ENCODE data around the gene CGB8.
"Not testable (repeated sequence)": the region's sequence is repeated elsewhere in the genome, so short reads cannot be mapped to it uniquely, and the experiment has no call there.

Gene CGB8

DNA sequence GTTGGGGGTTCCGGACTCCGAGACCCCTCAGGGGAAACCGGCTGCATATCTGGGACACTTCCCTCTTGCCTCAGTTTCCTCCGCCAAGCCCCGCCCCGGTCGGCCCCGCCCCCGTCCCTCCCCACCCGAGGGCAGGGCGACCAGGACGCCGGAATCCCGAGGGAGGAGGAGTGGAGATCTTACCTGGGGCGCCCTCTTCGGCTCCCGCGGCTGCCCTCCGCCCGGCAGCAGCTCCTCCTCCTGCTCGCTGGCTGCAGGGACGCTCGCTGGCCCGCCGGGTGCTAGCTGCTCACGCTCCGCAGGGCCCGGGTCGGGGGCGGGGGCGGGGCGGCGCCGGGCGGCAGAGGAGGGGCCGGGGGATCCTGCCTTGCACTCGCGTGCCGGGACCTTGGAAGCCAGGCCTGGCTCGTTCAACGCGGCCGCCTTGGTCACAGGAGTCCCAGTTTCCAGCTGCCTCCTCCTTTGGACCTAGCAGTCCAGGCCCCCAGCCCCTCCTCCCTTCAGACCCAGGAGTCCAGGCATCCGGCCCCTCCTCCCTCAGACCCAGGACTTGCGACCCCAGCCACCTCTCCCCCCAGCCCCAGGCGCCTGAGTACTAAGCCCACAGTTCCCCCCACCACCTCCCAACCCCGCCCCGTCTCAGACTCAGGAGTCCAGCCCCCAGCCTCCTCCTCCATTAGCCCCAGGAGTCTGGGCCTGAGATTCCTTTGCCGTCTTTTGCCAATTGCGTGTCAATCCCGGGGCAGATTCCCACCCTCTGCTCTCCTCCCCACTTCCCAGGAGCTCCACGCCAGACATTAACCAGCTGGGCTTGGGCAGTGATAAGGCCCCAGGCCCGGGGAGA is 16.1 kb upstream of the CGB8 start, which contains the start of gene NTF4:
TSS of gene NTF4 (minus strand) at position 51 of the 844 bp plus-strand sequence. CDS start 2,821 bp downstream, outside the sequence.
- no peak for DNase-seq (ENCODE audit: low read depth)

DNA sequence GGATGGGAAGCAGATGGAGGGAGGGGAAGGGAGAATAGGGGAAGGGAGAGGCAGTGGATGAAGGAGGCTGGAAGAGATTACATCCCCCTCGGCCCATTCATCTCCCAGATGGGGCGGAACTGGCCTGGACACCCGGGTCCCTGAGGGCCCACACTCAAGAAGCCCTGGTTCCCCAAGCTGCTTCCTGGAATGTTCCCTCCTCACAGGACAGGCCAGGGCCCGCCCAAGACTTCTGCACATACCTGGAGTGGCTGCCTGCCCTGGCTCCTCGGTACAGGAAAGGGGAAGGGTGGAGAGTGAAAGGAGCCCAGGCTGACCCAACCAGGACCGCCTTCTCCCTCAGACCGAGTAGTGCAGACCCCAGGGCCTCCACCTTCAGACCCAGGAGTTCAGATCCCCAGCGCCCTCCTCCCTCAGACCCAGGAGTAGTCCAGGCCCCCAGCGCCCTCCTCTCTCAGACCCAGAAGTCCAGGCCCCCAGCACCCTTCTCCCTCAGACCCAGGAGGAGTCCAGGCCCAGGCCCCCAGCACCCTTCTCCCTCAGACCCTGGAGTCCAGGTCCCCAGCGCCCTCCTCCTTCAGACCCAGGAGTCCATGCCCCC is 15.2 kb upstream of the CGB8 start:
- DNase-seq (ENCODE audit: low read depth), result no peak

DNA sequence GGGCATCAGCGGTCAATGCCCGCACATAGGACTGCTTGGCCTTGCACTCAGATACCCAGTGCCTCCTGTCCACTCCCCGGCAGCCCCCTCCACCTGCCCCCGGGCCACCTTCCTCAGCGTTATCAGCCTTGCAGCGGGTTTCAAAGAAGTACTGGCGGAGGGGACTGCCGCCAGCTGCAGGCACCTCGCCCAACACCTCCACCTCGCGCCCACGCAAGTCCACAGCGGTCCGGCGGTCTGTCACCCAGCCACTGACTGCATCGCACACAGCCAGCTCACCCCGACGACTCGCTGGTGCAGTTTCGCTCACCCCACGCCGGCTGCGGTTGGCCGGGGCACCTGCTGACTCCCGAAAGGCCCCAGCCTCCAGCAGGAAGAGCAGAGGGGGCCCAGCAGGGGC is 12.5 kb upstream of the CGB8 start:
- DNase-seq (ENCODE audit: low read depth), result no peak

DNA sequence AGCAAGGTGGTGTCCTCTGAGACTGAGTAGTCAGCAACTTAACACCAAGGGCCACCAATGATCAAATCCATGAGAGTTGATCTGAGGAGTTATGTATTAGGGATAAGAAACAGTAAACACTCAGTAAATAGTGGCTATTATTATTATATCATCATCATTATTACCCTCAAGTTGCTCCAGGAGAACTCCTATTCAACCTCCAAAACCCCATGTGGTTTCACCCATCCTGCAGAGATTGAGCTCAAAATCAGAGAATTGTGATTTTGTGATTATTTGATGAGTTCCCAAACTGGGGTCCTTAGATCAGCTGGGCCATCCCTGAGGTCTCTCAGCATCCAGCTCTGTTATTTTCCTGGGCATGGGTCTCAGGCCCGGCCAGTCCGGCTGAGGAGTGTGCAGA is 12.1 kb upstream of the CGB8 start:
- DNase-seq (ENCODE audit: low read depth), result no peak

DNA sequence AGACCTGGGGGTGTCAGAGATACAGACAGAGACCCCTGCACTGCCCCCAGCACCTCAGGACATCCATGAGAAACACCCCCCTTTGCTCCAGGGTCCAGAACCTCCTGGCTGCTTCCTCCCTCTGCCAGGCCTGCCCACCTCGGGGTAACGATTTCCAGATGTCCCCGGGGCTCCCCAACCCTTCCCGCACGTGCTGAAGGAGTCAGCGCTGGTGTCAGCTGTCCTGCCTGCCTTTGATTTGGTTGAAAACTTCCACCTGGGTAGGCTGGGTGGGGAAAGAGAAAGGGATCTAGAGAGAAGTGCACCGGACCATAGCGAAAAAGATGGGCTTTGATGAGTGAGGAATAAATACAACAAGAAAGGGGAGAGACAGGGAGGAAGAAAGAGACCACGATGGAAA is 10.1 kb upstream of the CGB8 start:
- DNase-seq (ENCODE audit: low read depth), result no peak

DNA sequence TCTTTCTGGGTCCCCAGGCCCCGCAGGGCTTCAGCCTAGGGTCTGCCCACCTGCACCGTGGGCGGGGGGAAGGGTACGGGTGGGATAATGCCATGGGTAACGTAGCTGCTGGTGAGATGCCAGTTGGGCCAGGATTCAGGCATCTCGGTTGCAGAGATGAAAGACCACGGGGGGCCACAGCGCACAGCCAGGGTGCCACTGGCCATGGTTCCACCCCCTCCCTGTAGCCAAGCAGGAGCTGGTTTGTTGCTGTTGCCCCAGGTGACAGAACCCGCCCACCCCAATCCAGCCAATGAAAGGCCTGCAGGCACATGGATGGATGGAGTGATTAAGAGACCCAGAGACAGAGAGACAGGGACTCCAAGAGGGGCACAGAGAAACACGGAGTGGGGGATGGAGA is 9.7 kb upstream of the CGB8 start:
- DNase-seq (ENCODE audit: low read depth), result no peak

DNA sequence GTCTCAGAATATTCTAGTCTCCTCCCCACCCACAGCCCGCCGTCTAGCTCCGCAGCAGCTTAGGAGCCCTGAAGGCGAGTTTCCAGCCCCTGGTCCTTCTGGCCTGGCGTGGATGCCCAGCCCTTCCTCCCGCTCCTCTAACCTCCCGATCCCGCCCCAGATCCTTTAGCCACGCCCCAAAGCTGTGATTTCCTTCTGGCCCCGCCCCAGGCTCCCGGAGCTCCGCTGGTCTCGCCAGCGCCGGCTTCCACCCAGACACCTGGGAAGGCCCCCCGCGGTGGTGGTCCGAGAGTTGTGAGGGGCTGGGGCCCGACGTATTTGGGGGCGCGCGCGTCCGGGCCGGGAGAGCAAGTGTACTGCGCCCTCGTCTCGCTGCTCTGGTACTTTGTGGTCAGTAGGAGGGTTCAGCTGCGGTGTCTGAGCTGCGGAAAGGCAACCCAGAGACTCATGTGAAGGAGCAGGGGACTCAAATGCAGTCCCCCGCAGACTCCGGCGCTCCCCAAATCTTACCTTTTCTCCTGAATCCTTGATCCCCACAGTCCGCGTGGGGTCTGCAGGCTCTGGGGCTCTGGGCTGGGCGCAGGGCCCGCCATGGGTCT is 8.8 kb upstream of the CGB8 start, which contains the start of gene CGB7:
TSS of gene CGB7 (minus strand) at position 114 of the 599 bp plus-strand sequence. CDS start 2,374 bp downstream, outside the sequence.
- no peak for DNase-seq (ENCODE audit: low read depth)

DNA sequence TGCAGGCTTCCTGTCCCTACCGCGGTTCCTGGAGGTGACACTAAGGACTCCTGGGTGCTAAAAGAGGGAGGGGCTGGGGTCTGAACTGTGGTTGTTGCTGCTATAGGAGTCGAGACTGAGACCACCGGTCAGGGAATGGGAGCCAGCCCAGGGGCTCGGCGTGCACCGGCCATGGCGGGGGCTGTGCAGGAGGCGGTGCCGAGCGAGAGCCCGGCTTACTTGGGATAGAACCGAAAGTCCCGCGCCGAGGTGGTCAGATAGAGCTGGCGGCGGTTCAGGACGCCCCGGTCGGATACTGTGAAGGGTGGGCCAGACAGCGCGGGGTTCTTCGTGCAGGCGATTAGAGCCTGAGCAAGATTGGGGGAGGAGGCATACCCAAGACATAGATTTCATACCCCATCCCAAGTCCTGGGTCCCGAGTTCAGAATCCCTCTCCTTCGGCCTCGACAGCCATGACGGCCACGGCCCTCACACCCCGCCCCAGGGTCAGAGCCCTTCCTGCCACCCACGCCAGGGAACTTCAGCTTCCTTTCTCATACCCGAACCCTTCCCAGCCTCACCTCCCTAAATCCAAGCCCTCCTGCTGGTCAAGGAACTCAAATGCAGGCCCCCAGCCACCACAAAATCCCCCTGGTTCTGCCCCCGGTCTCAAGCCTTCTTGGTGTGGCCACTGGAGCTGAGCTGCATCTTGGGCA is 8.1 kb upstream of the CGB8 start:
- DNase-seq (ENCODE audit: low read depth), result not testable (repeated sequence)

DNA sequence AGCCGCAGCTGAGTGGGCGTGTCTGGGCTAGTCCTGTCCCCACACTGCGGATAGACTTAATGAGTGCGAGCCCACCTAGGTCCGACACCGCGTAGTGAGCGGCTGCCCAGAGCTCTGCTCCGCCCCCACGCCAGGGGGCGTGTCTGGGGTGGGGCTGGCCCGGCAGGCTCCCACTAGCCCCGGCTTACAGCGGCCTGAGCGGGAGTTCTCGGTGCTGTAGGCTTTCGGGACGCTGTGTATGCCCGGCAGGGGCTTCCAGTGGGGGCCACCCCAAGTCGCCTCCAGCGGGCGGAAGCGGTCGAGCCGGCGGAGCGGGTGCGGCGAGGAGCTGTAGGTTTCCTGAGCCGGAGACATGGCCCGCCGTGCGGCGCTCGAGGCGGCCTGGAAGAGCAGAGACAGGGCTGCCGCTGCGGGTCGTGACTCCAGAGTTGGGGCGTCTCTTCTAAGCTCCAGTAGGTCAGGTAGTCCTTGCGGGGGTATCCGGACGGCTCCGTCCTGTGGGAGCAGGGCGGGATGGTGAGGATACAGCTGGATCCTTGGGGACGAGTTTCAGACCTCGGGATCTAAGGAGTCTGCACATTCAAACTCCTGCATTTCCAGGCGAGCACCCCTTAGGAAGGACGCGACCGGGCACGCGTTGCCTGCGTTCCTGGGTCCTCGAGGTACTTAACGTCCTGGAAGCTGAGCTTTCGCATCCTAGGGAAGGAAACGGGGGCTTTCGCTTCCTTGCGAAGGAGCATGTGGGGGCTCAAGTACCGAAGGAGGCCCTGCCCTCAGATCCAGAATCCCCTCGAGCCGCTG is 7.4 kb upstream of the CGB8 start:
- peak; percentile 33 for DNase-seq (ENCODE audit: low read depth)

DNA sequence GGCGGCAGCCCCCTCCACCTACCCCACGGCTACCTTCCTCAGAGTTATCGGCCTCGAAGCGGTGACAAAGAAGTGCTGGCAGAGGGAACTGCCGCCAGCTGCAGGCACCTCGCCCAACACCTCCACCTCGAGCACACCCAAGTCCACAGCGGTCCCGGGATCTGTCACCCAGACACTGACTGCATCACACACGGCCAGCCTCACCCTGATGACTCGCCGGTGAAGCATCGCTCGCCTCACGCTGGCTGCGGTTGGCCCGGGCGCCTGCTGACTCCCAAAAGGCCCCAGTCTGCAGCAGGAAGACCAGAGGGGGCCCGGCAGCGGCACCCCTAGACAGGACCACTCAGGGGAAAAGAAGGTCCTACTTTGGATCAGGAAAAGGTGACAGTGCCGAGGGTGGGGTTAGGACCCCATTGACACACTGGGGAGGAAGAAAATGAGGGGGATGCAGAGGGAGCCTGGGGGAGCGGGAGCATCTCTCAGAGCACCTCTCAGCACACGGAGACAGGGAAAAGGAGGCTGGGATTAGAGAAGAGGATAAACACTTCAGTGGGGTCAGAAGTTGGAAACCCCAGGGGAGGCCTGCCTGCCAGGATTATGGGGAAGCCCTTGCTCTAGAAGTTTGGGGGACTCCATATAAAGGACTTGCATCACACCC is 1.6 kb upstream of the CGB8 start:
- not testable (repeated sequence) for DNase-seq (ENCODE audit: low read depth)

DNA sequence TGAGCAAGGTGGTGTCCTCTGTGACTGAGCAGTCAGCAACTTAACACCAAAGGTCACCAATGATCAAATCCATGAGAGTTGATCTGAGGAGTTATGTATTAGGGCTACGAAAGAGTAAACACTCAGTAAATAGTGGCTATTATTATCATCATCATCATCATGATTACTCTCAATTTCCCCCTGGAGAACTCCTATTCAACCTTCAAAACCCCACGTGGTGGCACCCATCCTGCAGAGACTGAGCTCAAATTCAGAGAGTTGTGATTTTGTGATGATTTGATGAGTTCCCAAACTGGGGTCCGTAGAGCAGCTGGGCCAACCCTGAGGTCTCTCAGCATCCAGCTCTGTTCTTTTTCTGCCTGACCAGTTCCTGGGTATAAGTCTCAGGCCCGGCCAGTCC is 923 bp upstream of the CGB8 start:
- not testable (repeated sequence) for DNase-seq (ENCODE audit: low read depth)

DNA sequence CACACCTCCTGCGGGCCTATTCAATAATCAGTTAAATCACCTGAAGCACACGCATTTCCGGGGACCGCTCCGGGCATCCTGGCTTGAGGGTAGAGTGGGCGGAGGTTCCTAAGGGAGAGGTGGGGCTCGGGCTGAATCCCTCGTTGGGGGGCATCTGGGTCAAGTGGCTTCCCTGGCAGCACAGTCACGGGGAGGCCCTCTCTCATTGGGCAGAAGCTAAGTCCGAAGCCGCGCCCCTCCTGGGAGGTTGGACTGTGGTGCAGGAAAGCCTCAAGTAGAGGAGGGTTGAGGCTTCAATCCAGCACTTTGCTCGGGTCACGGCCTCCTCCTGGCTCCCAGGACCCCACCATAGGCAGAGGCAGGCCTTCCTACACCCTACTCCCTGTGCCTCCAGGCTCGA is 5.4 kb downstream of the CGB8 start, which contains the start of gene CGB5:
TSS of gene CGB5 (plus strand) at position 301 of the 400 bp plus-strand sequence. CDS start 362 bp downstream, outside the sequence.
- DNase-seq (ENCODE audit: low read depth), result not testable (repeated sequence)

DNA sequence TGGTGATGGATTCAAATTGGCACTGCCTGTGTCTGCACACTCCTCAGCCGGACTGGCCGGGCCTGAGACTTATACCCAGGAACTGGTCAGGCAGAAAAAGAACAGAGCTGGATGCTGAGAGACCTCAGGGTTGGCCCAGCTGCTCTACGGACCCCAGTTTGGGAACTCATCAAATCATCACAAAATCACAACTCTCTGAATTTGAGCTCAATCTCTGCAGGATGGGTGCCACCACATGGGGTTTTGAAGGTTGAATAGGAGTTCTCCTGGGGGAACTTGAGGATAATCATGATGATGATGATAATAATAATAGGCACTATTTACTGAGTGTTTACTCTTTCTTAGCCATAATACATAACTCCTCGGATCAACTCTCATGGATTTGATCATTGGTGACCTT is 6.2 kb downstream of the CGB8 start:
- not testable (repeated sequence) for DNase-seq (ENCODE audit: low read depth)

DNA sequence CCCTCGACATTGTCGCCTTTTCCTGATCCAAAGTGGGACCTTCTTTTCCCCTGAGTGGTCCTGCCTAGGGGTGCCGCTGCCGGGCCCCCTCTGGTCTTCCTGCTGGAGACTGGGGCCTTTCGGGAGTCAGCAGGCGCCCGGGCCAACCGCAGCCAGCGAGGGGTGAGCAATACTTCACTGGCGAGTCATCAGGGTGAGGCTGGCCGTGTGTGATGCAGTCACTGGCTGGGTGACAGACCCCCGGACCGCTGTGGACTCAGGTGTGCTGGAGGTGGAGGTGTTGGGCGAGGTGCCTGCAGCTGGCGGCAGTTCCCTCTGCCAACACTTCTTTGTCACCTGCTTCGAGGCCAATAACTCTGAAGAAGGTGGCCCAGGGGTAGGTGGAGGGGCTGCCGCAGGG is 6.7 kb downstream of the CGB8 start:
- no peak for DNase-seq (ENCODE audit: low read depth)

DNA sequence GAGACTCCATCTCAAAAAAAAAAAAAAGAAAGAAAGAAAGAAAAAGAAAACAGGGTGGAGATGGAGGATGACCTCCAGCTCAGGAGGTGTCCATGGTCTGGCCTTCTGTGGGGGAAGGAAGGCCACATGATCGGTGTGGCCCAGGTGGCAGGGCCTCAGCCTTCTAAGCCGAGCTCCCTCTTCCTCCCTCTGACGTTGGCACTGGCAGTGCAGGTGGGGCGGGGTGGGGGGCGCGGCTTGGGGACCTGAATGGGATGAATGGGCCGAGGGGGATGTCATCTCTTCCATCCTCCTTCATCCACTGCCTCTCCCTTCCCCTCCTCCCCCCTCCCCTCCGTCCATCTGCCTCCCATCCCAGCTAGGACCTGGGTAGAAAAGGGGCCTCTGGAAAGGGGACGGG is 9.2 kb downstream of the CGB8 start:
- DNase-seq (ENCODE audit: low read depth), result not testable (repeated sequence)

DNA sequence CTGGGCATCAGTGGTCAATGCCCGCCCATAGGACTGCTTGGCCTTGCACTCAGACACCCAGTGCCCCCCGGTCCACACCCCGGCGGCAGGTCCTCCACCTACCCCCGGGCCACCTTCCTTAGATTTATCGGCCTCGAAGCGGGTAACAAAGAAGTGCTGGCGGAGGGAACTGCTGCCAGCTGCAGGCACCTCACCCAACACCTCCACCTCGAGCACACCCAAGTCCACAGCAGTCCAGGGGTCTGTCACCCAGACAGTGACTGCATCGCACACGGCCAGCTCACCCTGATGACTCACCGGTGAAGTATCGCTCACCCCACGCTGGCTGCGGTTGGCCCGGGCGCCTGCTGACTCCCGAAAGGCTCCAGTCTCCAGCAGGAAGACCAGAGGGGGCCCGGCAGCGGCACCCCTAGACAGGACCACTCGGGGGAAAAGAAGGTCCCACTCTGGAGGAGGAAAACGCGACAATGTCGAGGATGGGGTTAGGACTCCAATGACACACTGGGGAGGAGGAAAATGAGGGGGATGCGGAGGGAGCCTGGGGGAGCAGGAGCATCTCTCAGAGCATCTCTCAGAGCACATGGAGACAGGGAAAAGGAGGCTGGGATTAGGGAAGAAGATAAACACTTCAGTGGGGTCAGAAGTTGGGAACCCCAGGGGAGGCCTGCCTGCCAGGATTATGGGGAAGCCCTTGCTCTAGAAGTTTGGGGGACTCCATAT is 10.2 kb downstream of the CGB8 start:
- not testable (repeated sequence) for DNase-seq (ENCODE audit: low read depth)

DNA sequence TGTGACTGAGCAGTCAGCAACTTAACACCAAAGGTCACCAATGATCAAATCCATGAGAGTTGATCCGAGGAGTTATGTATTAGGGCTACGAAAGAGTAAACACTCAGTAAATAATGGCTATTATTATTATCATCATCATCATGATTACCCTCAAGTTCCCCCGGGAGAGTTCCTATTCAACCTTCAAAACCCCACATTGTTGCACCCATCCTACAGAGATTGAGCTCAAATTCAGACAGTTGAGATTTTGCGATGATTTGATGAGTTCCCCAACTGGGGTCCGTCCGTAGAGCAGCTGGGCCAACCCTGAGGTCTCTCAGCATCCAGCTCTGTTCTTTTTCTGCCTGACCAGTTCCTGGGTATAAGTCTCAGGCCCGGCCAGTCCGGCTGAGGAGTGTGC is 10.8 kb downstream of the CGB8 start:
- DNase-seq (ENCODE audit: low read depth), result not testable (repeated sequence)

DNA sequence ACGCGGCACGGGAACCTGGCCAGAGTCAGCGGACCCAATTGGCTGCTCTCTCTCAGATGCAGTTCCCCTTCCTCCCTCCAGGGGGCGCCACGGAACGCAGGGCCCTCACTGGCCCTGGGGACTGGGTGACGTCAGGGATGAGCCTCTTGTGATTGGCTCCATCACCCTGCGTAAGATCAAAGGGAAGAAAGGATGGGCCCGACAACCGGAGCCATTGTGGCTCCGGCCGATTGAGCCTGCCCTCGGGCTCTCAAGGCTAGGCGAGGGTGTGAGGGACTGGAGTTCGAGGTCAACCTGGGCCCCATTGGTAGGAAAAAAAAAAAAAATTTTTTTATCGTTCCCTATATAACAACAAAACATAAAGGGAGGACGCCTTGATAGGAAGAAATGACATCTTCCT is 12.1 kb downstream of the CGB8 start, which contains the start of gene CGB1:
TSS of gene CGB1 (minus strand) at position 81 of the 400 bp plus-strand sequence. CDS start 184 bp downstream, outside the sequence.
- DNase-seq (ENCODE audit: low read depth), result peak; percentile 30

DNA sequence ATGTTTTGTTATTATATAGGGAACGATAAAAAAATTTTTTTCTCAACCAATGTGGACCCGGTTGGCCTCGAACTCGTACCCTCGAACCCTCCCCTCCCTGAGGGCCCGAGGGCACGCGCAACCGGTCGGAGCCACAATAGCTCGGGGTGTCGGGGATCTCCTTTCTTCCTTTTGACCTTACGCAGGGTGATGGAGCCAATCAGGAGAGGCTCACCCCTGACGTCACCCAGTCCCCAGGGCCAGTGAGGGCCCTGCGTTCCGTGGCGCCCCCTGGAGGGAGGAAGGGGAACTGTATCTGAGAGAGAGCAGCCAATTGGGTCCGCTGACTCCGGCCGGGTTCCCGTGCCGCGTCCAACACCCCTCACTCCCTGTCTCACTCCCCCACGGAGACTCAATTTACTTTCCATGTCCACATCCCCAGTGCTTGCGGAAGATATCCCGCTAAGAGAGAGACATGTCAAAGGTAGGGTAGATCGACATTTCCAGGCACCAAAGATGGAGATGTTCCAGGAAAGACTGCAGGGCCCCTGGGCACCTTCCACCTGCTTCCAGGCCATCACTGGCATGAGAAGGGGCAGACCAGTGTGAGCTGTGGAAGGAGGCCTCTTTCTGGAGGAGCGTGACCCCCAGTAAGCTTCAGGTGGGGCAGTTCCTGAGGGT is 17.1 kb downstream of the CGB8 start, which contains the start of gene CGB2:
TSS of gene CGB2 (plus strand) at position 249 of the 660 bp plus-strand sequence. CDS start at position 455, 206 bp downstream.
- peak; percentile 41 for DNase-seq (ENCODE audit: low read depth)

Measured in activated T-helper 1 cell treated with Interleukin-2 at 50 U/mL for 16 hours (primary cell).